GM12873 (cell line): ENCODE data around the gene FBXL15.

Experiments used
- TF ChIP-seq, protein P1 (sequence below): IDR thresholded peaks from 2 replicates; pipeline ENCODE4 v1.5.1; 2012; ENCODE audit warnings: low read depth, mild to moderate bottlenecking, moderate library complexity, low read length, control low read depth; ENCODE audit not compliant: insufficient read depth; ENCODE audit errors: missing control alignments

Gene FBXL15

DNA sequence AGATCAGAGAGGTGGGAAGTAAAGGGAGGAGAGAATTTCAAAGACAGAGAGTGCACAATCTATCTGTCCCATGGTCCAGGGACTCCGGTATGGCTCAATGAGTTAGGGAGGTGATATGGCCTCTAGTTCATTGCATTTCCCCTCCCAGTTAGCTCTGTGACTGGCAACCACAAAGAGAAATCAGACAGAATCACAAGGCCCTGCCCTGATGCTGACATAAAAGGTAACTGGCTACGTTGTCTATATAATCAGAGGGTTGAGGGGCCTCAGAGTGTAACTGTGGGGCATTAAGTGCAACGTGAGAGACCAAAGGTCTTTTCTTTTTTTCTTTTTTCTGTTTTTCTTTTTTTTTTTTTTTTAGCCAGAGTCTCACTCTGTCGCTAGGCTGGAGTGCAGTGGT is 38.0 kb downstream of the FBXL15 start:
- TF ChIP-seq, protein P1, sequence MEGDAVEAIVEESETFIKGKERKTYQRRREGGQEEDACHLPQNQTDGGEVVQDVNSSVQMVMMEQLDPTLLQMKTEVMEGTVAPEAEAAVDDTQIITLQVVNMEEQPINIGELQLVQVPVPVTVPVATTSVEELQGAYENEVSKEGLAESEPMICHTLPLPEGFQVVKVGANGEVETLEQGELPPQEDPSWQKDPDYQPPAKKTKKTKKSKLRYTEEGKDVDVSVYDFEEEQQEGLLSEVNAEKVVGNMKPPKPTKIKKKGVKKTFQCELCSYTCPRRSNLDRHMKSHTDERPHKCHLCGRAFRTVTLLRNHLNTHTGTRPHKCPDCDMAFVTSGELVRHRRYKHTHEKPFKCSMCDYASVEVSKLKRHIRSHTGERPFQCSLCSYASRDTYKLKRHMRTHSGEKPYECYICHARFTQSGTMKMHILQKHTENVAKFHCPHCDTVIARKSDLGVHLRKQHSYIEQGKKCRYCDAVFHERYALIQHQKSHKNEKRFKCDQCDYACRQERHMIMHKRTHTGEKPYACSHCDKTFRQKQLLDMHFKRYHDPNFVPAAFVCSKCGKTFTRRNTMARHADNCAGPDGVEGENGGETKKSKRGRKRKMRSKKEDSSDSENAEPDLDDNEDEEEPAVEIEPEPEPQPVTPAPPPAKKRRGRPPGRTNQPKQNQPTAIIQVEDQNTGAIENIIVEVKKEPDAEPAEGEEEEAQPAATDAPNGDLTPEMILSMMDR = no peak

GRCh38 chr10:102460836-102461186 is 40.2 kb downstream of the FBXL15 start:
- TF ChIP-seq, protein P1 = no peak

DNA sequence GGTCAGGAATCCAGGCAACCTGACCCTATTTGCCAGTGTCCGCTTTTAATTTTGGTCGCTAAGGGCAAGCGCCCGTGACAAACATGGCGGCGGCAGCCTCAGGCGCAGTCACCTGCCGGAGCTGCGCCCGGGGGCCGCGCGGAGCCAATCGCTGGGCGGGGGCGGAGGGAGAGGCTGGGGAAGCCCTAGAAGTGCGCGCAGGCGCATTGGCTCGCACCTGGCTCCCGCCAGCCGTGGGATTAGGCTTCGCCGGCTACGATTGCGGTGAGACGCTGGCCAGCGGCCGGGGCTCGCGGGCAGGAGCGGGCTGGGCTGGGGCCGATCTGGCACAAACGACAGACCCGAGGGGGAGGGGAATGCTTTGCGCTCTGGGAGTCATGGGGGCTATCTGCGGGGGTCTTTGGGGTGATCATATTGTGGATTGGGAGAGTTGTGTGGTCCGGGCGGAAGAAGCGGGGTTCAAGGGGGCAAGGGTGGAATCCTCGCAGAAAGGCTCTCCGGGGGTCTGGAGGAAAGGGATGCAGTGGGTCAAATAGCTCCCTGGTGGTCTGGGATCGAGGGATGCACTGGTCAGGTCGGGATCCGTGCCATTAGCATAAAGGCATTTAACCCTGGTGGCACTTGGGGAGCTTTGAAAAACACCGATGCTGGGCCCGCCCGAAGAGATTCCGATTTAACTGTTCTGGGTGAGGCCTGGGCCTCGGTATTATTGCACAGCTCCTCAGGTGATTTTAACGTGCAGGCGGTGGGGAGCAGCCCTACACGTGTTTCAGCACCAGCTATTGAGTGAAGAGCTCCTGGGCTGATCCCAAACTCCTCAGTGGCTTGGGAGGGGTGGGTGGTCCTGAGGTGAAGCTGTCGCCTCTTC is 40.8 kb downstream of the FBXL15 start:
- TF ChIP-seq, protein P1 = no peak

DNA sequence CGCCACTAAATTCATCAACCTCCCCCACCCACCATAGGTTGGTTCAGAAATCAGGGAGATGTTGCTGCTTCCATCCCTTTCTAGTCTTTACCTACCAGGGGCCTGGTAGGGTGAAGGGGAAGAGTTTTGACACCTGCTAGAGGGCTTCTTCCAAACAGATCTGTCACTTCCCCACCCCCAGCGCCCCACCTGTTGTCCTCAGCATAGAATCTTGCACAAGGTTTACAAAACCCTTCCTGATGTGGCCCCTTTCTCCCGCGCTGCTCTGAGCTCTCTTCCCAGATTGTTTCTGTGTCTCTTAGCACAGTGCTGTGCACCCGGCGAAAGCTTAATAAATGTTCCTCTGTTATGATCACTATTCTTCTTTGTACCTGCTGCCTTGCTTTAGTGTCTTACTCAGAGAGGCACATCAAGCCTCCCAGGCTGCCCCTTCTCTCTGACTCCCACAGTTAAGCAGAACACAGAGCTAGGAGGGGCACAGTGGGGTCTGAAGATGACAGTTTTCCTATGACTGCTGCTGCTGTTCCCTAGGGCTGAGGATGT is 41.9 kb downstream of the FBXL15 start:
- TF ChIP-seq, protein P1 = no peak

- TF ChIP-seq, protein P1 = no peak
Observed at GRCh38 chr10:102463983-102464382, 43.3 kb downstream of the FBXL15 start.

DNA sequence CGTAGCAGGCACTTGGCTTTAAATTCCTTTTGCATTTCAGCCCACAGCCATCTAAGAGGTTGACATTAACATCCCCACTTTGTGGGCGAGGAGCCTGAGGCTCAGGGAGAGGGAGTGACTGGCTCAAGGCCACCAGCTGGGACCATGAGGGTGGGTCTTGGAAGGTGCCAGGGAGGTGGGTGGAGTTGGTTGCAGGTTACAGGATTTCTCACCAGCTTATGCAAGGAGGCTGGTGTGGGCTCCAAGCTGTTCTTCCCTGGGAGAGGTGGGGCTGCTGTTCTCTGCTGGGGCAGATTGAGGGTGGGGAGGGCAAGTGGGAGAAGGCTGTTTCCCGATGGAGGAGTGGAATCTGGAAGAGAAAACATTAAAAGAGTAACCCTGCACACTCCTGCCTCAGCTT is 44.8 kb downstream of the FBXL15 start:
- TF ChIP-seq, protein P1 = no peak

DNA sequence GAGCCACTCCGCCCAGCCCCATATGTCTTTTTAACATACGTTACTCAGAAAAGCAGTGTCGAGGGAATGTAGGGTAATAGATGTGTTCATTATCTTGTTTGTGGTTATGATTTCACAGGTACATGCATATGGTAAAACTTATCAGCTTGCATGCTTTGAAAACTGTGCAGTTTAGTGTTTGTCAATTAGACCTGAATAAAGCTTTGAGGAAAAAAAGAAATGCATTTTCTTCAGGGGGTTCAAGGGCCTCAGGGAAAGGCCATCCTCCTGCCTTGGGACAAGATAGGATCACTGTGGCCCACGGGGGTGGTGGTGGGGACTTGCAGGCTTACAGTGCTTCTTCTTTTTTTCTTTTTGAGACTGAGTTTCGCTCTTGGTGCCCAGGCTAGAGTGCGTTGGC is 46.7 kb downstream of the FBXL15 start:
- TF ChIP-seq, protein P1 = no peak
